Measurements from ENCODE around the gene C1QTNF5.

Gene C1QTNF5

DNA sequence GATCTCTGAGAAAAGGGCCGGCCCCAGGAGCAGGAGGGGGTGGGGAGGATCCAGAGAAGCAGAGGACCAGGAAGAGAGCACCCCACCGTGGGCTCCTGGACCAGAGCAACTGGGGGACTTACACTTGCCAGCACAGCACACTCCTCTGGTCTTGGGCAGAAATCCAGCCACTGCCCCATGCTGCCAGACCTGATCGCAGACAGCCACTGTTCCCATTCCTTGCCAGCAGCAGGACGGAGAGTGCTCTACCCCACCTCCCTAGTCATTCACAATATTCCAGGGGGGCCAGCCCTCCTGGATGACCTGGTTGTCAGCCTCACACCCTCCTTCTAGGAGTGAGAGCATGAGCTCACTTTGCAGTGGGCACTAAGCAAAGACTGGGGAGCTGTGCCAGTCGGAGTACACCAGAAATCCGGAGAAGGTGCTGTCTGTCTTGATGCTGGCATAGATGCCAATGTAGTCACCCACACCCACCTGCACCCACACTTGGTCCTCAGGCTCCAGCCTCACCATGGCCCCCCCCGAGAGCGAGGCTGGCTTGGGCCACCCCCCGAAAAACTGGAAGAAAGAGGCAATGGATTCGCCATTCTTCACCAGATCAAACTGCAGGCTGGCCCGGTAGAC is 1.6 kb downstream of the C1QTNF5 start:
- DNase-seq = peak in 2 of 58 donors; percentile 25 to 41

DNA sequence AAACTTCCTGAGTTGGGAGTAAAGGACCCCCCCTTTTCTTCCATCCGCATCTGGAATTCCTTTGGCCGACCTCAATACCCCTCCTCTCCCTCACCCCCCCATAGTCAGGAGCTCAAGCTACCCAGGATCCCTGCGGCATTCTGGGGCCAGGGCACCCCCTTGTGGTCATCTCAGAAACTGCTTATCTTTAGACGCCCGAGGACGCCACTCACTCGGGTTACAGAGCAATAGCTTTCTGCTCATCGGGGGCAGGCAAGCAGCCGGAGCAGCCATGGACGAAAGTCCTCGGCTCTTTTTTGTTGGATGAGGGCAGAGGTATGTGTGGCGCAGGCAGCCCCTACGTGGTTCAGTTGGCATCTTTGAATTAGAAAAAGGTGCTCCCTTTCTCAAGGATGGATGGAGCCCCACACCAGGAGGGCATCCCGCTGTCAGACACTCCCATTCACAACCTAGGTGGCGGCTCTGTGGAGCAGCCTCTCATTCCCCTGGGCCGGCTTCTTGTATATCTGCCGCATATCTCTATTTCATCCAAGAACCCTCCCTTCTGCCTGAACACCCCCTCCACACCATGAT is 2.3 kb downstream of the C1QTNF5 start:
- DNase-seq = peak in 48 of 58 donors; percentile 16 to 84 (median 61)

DNA sequence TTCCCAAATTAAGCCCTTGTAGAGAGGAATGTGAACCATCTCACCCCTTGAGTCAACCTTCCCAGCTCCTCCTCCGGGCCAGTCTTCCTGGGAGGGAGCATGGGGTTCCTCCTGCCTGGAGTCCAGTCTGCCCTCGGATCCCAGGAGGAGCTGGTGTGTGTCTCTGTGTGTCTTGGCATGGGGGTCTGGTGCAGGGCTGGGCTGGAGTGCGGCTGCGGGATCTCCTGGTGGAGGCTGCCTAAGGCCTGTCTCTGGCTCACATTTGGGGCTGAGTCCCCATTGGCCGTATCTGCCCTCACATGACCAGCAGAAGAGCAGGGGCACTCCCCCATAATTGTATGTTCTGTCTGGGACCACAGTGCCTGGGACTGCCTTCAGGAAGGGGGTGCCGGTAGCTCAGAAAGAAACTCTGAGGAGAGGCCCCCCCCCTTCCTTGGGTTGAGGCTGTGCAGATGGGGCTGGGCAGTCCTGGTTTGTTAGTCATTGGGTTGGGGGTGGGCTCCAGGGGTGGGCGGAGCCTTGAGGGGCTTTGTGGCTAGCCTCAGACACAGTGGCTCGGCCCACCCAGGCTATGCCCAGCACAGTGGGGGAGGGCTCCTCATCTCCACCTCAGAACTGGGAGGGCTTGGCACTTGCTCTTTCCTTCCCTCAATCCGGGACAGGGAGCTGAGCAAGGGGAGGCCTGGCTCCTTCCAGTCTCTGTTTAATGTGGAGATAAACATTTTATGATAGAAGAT is 2.9 kb downstream of the C1QTNF5 start:
- no peak for DNase-seq

DNA sequence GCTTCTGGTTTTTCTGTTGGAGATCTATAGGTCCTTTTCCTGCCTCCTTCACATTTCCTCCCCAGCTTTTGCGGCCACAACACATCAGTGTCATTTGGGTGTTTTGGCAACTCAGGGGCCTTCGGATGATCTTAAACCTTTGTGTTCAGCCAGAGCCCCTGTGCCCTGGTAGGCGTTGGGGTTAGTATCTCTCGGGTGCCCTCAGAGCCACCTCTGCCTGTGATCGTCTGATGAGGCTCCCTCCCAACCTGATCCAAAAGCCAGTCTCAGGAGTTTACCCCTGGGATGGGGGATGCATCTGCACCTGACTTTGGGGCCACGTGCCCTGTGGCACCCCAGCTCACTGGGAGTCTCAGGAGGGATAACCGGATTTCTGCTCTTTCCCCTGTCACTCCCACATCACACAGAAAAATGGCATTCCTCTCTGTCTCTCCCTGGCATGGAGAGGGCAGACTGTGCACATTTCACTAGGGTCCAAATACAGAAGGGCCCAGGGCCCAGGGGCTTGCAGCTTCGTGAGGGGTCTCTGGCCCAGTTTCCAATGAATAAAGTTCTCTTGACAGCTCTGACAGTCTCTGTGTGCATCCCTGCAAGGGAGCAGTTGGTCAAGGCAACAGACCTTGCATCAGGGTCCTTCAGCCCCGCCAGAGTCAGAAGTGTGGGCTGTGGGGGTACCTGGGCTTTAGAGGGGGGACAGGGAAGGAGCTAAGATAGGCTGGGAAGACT is 3.8 kb downstream of the C1QTNF5 start:
- DNase-seq = no peak

DNA sequence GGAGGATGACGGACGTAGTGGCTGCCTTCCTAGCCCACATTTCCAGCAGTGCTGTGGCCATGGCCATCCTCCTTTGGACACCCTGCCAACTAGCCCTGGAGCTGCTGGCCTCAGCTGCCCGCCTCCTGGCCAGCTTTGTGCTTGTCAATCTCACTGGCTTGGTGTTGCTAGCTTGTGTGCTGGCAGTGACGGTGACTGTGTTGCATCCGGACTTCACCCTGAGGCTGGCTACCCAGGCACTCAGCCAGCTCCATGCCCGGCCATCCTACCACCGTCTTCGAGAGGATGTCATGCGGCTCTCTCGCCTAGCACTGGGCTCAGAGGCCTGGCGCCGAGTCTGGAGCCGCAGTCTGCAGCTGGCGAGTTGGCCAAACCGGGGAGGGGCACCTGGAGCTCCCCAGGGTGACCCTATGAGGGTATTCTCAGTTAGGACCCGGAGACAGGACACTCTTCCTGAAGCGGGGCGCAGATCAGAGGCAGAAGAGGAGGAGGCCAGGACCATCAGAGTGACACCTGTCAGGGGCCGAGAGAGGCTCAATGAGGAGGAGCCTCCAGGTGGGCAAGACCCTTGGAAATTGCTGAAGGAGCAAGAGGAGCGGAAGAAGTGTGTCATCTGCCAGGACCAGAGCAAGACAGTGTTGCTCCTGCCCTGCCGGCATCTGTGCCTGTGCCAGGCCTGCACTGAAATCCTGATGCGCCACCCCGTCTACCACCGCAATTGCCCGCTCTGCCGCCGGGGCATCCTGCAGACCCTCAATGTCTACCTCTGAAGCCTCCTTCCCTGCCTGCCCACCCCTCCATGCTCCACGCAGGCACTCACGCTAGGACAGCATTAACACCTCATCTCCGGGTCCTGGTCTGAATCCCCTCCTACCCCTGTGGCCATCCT is 4.8 kb downstream of the C1QTNF5 start:
- peak in 18 of 58 donors; percentile 17 to 69 (median 38) for DNase-seq

DNA sequence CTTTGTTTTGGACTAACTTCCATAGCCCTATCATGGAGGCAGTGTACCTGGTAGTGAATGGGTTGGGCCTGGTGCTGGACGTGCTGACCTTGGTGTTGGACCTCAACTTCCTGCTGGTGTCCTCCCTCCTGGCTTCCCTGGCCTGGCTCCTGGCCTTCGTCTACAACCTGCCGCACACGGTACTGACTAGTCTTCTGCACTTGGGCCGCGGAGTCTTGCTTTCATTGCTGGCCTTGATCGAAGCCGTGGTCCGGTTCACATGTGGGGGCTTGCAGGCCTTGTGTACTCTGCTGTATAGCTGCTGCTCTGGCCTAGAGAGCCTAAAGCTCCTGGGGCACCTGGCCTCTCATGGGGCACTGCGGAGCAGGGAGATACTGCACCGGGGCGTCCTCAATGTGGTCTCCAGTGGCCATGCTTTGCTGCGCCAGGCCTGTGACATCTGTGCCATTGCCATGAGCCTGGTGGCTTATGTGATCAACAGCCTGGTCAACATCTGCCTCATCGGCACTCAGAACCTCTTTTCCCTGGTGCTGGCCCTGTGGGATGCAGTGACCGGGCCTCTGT is 5.5 kb downstream of the C1QTNF5 start:
- no peak for DNase-seq

DNA sequence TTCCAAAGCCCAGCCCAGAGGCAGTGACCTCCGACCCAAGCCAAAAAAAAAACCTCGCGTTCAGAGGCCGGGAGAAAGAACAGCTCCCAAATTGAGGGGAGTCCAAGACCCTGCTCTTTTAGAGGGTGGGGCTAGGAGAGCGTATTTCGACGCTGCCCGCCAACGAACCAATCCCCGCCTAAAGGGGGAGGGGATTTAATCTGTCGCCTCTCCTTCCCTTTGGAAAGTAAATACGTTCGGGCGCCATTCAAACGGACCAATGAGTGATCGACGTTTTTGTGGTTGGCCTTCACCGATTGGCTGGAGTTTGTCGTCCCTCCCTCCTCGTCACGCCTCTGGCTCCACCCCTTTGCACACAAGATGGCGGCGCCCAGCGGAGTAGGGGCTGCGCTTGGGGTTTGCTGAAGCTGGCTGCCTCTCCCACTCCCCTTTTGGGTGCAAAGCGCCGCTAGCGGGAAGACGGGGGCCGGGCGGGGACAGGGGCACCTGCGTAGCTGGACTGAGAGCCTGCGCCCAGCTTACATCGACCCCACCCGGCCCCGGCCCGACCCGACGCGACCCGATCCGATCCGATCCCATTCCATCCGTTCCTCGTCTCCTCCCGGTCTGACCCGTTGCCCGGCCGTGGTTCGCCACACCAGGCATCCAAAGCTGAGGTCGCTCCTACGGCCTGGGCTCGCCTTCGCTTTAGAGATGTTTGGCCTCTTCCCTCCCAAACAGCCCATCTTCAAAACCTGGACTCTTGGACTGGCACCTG is 6.3 kb downstream of the C1QTNF5 start, which contains the start of gene RNF26:
RNF26 (plus strand) TSS at position 354 of the 757 bp plus-strand sequence. CDS start 596 bp downstream, outside the sequence.
- peak; percentile 68 to 98 (median 93) for DNase-seq

DNA sequence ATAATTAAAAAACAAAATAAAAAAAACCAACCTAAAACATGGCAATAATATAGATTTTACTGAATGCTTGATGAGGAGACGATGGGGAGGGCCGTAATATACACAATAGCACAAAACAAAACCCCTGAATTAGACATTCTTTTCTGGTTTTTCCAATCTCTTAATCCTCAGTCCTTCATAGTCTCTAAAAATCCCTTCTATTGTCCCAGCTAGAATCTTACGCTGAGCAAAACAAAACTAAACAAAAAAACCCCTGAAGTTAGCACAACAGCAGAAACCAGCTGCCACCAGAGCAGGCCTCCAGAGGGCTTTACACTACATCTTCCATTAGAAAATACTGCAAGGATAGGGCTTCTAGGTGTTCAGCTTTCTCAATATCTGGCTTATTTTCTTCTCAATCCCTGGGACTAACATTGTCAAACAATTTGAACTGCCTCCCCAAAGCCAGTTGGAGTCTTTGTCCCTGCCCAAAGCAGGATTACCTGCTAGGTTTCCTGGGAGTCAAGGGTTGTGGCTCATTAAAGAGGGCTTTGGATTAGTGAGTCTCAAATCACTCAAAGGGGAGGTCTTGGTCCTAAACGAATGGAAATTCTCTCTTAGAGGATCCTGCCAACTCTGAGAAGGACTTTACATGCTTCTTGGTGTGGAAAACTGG is 8.4 kb downstream of the C1QTNF5 start:
- no peak for DNase-seq

DNA sequence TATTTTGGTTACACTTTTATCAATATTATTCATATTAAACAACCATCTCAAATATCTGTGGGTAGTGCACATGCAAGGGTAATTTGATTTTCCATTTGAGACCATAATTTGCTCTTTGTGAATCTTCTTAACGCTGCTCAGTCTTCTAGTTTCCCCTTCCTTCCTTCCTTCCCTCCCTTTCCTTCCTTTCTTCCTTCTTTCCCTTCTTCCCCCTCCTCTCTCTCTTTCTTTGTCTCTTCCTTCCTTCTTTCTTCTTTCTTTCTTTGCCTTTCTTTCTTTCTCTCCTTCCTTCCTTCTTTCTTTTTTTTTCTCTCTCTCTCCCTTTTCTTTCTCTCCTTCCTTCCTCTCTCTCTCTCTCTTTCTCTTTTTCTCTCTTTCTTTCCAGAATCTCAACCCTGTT is 10.4 kb downstream of the C1QTNF5 start:
- no peak for DNase-seq

DNA sequence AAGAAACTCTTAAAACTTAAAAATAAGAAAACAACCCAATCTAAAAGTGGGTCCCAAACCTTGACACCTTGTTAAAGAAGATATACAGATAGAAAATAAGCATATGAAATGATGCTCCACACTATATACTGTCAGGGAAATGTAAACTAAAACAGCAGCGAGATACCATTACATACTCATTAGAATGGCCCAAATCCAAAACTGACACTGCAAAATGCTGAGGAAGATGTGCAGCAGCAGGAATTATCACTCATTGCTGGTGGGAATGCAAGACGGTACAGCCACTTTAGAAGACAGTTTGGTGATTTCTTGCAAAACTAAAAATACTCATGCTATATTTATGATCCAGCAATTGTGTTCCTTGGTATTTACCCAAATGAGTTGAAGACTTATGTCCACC is 11.4 kb downstream of the C1QTNF5 start:
- DNase-seq = no peak

DNA sequence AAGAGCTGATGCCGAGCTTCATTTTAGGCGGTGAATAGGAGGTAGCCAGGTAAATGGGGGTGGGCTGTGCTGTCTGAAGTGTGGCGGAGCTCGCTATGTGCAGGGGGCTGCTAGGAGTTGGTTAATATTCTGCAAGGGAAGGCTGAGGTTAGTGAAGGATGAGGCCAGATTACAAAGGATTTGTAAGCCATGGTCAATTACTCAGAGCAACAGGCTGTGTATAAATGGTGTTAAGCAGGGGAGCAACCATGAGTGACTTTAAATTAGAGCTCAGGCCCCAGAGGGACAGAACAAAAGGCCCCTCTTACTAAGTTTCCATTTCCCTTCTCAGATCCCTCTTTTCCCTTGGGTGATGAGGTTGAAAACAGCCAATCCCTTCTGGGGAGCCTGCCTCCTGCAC is 16.5 kb downstream of the C1QTNF5 start:
- DNase-seq = no peak

DNA sequence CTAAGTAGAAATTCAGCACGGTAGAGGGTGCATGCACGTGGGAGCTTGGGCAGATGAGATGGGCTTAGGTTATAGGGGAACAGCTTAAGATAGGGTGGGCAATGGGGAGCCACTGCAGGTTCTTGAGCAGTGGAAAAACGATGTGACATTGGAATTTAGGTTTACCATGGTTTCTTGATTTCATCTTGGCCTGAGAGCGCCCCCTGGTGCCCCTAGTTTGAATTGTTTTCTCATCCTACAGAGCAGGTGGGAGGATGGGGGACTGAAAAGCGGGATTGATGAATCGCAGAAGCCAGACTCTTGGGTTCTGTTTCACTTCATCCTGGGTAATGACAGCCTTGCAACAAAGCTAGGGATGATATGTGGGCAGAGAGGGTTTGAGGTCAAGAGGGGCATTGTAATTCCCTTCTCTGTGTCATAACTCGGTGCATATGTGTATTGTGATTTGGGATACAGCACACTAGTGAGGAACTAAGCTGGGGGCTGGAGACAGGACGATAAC is 17.1 kb downstream of the C1QTNF5 start:
- peak in 42 of 58 donors; percentile 21 to 87 (median 56) for DNase-seq

DNA sequence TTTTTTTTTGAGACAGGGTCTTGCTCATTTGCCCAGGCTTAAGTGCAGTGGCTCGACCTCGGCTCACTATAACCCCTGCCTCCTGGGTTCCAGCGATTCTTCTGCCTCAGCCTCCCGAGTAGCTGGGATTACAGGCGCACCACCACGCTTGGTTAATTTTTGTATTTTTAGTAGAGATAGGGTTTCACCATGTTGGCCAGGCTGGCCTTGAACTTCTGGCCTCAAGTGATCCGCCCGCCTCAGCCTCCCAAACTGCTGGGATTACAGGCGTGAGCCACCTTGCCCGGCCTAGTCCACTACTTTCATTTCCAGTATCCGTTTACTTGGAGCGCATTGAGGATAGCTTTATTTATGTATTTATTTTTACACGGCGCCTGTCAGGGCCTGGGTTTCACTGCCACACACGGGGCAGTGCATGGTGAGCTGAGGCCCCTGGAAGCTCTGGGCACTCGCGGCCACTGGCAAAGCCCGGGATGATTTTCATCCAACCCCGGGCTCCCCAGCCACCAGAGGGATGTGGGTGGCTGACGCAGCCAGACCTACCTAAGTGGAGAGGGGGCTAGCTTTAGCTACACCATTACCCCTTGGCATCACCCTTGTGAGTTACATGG is 17.7 kb downstream of the C1QTNF5 start:
- DNase-seq = no peak

DNA sequence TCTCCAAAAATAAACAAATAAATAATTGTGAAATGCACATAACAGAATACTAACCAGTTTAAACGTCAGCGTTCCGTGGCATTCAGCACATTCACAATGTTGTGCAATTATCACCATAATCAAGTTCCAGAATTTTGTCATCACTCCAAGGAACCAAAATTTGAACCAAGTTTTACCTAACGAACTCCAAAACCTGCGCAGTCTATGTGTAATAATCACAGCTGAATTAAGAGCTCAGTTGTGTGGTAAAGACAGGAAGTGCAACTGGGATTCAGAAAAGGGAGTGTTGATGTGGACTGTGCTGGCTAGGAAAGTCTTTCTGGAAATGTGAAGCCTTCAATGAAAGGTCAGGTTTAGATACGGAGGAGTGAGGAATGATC is 18.3 kb downstream of the C1QTNF5 start:
- no peak for DNase-seq

DNA sequence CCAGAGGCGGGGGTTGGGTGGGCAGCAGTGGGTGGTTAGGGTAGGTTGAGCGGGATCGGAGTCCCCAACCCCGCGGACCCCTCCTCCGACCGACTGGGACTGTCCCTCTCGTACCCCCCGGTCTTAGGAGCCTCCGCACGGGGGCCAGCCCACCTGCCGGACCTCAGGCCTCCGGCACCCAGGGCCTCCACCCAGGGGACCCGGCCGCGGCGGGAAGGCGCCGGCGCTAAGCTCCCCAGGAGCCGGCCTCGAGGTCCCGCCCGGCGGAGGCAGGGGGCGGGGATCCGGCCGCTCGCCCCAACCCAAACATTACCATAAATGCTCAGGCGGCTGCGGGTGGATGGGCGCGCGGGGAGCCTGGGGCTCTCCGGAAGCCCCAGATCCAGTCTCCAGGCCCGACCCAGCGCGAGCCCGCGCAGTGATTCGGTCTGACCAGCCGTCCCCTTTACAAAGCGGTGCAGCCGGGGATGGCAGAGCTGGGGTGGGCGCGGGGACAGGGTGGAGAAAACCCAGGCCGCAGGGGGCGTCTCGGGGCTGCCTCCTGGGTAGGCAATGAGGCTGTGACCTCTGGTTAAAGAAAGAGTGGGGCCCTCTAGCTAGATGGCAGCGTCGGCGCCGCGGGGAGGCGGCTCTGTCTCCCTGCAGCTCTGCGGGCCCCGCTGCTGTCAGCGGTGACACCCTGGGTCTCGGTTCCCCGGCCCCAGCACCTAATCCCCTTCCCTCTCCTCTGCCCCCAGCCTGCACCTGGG is 19.7 kb downstream of the C1QTNF5 start:
- DNase-seq = peak in 19 of 58 donors; percentile 22 to 72 (median 50)

DNA sequence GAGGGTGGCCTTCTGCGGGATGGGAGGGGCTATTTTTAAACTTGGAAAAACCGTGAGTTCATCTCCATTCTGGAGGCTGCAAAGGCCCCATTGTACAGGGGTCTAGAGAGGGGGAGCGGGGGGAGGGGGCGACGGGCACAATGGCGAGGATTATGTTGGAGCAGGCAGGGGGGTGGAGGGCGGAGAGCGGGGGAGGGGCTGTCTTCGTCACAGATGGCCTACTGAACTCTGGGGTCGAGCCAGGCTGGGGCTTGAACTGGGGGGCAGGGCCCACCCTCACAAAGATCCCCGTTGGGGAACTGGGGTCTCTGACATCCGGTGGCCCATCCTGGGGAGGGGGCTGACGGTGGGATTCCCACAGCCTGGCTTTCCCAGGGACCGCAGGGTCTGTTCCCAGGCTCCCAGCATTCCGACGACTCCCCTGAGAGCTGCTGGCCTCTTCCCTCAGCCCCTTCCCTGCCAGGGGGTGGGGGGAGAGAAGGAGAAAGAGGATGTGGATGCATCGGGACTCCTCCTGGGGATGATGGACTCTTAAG is 20.4 kb downstream of the C1QTNF5 start:
- peak in 39 of 58 donors; percentile 11 to 86 (median 61) for DNase-seq

DNA sequence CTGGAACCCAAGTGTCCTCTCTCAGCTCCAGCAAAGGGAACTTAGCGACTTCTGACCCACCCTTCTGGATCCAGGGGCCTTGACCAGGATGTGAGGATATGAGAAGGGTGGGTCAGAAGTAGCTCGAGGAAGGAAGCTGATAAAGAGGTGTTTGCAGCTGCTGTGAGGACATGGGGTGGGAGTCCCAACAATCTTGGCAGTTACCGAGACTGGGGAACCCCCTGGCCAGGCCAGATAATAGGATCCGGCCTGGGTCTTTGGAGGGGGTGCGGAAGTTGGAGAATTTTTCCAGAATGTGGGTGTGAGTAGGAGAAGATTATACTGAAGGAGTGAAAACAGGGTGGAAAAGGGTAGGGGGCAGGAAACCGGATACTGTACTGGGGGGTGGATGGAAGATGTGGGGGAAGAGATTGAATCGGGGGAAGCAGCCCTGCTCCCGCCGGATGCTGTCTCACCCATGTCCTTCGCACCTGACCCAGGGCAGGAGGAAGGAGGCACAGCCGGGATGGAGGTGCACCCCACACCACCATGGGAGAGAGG is 20.9 kb downstream of the C1QTNF5 start:
- DNase-seq = no peak
